ENCODE results near the gene OBP2B. TPM values are rescaled to one million over a fixed set of nuclear protein-coding genes. Genes with fewer than 3 reads are reported as not detected.
"Not testable (repeated sequence)": the region's sequence is repeated elsewhere in the genome, so short reads cannot be mapped to it uniquely, and the experiment has no call there.

OBP2B gene, protein sequence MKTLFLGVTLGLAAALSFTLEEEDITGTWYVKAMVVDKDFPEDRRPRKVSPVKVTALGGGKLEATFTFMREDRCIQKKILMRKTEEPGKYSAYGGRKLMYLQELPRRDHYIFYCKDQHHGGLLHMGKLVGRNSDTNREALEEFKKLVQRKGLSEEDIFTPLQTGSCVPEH
- not detected for total RNA-seq (ENCODE audit: unreplicated experiment)
- long read RNA-seq, result 0 reads

- H3K36me3 Mint-ChIP-seq (ENCODE audit: low read depth, unreplicated experiment), result not testable (repeated sequence)
Measured at GRCh38 chr9:133208880-133209300, at the start of gene OBP2B. OBP2B (minus strand) TSS chr9:133209250; CDS start chr9:133209199, 51 bp downstream.

DNA sequence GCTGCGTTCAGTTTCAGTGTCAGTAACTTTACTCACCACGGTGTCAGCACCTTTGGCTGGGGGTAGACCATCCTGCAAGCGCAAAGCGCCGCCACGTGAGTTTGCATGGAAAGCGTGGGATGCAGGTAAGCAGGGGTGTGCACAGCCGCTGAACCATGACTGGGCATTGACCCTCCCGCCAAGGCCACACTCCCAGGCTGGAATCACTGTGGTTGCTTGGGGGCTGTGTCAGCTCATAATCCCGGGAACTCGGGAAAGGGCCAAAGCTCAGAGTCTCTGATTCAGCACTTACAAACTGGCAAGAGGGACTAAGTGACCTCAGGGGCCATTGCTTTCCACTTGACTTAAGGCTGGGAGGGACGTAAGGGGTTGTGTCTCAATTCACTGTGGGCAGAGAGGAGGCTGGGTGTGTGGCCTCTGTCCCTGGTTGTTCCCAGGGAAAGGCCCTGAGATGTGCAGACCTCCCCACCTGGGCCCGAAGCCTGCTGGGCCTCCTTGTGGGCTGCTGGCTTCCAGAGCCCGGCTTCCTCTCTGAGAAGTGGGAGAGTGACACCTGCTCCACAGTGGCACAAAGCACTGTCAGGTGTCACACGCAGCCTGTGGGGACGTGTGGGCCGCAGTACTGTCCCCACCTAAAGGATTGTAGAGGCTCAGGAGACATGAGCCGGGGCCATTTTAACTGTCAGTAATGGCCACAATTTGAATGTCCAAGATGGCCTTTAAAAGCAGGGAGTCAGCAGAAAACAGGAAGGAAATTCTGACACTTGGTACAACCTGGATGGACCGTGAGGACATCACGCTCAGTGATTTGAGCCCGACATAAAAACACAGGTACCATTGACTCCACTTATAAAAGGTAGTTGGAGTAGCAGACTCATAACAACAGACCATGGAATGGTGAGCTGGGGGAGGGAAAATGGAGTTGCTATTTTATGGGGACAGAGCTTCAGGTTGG lies 49.3 kb upstream of the OBP2B start:
- H3K27ac Mint-ChIP-seq (ENCODE audit: unreplicated experiment), result no peak overlapping the region
- DNase-seq (ENCODE audit: low spot score), result no peak
- TF ChIP-seq, protein P1, sequence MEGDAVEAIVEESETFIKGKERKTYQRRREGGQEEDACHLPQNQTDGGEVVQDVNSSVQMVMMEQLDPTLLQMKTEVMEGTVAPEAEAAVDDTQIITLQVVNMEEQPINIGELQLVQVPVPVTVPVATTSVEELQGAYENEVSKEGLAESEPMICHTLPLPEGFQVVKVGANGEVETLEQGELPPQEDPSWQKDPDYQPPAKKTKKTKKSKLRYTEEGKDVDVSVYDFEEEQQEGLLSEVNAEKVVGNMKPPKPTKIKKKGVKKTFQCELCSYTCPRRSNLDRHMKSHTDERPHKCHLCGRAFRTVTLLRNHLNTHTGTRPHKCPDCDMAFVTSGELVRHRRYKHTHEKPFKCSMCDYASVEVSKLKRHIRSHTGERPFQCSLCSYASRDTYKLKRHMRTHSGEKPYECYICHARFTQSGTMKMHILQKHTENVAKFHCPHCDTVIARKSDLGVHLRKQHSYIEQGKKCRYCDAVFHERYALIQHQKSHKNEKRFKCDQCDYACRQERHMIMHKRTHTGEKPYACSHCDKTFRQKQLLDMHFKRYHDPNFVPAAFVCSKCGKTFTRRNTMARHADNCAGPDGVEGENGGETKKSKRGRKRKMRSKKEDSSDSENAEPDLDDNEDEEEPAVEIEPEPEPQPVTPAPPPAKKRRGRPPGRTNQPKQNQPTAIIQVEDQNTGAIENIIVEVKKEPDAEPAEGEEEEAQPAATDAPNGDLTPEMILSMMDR (IDR thresholded peaks at IDR 0.05; ENCODE audit: unreplicated experiment), result no peak
- no peaks in the 10 kb centered on the region for H3K9me3 Mint-ChIP-seq (ENCODE audit: unreplicated experiment)
- peaks cover 14% of the 10 kb centered on the region for H3K36me3 Mint-ChIP-seq (ENCODE audit: low read depth, unreplicated experiment)
- no peak overlapping the region for H3K4me3 Mint-ChIP-seq (ENCODE audit: unreplicated experiment)
- H3K4me1 Mint-ChIP-seq (ENCODE audit: unreplicated experiment), result peaks cover 23% of the 10 kb centered on the region
- H3K27me3 Mint-ChIP-seq (ENCODE audit: unreplicated experiment), result peaks cover 3% of the 10 kb centered on the region

More at GRCh38 chr9:133208880-133209300, at the start of gene OBP2B:
- H3K4me3 Mint-ChIP-seq (ENCODE audit: unreplicated experiment); H3K27ac Mint-ChIP-seq (ENCODE audit: unreplicated experiment); H3K9me3 Mint-ChIP-seq (ENCODE audit: unreplicated experiment); H3K4me1 Mint-ChIP-seq (ENCODE audit: unreplicated experiment); H3K27me3 Mint-ChIP-seq (ENCODE audit: unreplicated experiment); DNase-seq (ENCODE audit: low spot score): not testable (repeated sequence)

DNA sequence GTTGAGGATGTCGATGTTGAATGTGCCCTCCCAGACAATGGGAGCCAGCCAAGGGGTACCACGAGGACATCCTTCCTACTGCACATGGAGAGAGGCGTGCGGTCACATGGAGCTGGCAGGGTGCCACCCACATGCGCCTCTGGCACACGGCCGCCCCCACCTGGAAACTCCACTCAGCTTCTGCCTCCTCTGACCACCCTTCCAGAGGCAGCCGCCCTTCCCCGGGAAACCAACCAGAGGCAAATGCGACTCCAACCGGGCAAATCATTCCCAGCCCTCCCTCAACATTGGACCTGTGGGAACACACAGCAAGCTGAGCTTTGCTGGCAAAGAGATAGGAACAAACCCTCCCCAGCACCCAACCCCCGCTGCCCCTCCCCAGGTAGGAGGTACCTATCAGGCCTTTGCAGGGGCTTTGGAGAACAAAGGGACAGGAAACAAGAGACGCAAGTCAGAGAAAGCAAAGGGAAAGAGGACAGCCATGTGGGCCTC lies 48.5 kb upstream of the OBP2B start:
- Mint-ChIP-seq H3K36me3 (ENCODE audit: low read depth, unreplicated experiment) (peaks cover 14% of the 10 kb centered on the region), H3K27me3 (ENCODE audit: unreplicated experiment) (peaks cover 3% of the 10 kb centered on the region), H3K9me3 (ENCODE audit: unreplicated experiment) (no peaks in the 10 kb centered on the region), H3K4me3 (ENCODE audit: unreplicated experiment) (no peak overlapping the region), H3K4me1 (ENCODE audit: unreplicated experiment) (peaks cover 23% of the 10 kb centered on the region), H3K27ac (ENCODE audit: unreplicated experiment) (peak overlapping the region; percentile 72)
- TF ChIP-seq, protein P1 (IDR thresholded peaks at IDR 0.05; ENCODE audit: unreplicated experiment), result no peak
- no peak for DNase-seq (ENCODE audit: low spot score)

DNA sequence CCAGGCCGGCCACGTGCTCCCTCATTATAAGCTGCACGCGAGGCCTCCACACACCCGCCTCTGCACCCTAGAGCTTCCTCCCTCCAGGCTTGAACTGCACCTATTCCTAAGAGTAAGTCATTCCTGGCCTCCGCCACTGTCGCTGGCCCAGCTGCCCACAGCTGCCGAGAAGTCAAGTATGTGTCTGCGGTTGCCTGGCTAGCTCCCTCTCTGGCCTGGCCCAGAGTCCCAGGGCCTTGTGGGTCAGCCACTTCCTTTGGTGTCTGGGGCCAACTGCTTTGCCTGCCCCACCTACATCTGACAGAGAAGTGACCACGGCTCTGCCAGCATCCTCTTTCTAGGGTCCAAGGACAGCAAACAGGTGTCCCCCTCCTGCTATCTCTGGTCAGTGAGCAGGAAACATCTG lies 47.6 kb upstream of the OBP2B start:
- TF ChIP-seq, protein P1 (IDR thresholded peaks at IDR 0.05; ENCODE audit: unreplicated experiment), result no peak
- no peak for DNase-seq (ENCODE audit: low spot score)
- Mint-ChIP-seq H3K36me3 (ENCODE audit: low read depth, unreplicated experiment) (peaks cover 14% of the 10 kb centered on the region), H3K9me3 (ENCODE audit: unreplicated experiment) (no peaks in the 10 kb centered on the region), H3K4me1 (ENCODE audit: unreplicated experiment) (peaks cover 23% of the 10 kb centered on the region), H3K4me3 (ENCODE audit: unreplicated experiment) (peak overlapping the region; percentile 39), H3K27ac (ENCODE audit: unreplicated experiment) (no peak overlapping the region), H3K27me3 (ENCODE audit: unreplicated experiment) (peaks cover 3% of the 10 kb centered on the region)

DNA sequence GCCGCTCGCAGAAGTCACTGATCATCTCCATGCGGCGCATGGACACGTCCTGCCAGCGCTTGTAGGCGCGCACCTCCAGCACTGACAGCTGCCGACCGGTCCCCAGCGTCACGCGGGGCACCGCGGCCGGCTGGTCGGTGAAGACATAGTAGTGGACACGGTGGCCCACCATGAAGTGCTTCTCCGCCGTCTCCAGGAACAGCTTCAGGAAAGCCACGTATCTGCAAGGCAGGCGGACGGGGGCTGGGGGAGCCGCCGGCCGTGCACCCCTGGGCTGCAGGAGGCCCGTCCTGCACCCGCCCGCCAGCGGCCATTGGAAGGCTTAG lies 47.0 kb upstream of the OBP2B start:
- no peaks in the 10 kb centered on the region for H3K9me3 Mint-ChIP-seq (ENCODE audit: unreplicated experiment)
- TF ChIP-seq, protein P1 (IDR thresholded peaks at IDR 0.05; ENCODE audit: unreplicated experiment), result no peak
- peaks cover 14% of the 10 kb centered on the region for H3K36me3 Mint-ChIP-seq (ENCODE audit: low read depth, unreplicated experiment)
- DNase-seq (ENCODE audit: low spot score), result no peak
- no peak overlapping the region for H3K27ac Mint-ChIP-seq (ENCODE audit: unreplicated experiment)
- no peak overlapping the region for H3K4me3 Mint-ChIP-seq (ENCODE audit: unreplicated experiment)
- H3K4me1 Mint-ChIP-seq (ENCODE audit: unreplicated experiment), result peaks cover 23% of the 10 kb centered on the region
- H3K27me3 Mint-ChIP-seq (ENCODE audit: unreplicated experiment), result peaks cover 3% of the 10 kb centered on the region

Data from endothelial cell (in vitro differentiated cells).